SU-DHL-6 (cell line): ENCODE measurements around the gene NEUROG2.

Experiments
- CTCF ChIP-seq: fragments of 200-600 bp; sonication (generic); IDR thresholded peaks from one replicate; pipeline ENCODE4 v1.5.1; 2017; ENCODE audit warnings: antibody characterized with exemption, mild to moderate bottlenecking, low read length, moderate library complexity; ENCODE audit not compliant: insufficient read depth, poor library complexity, severe bottlenecking
- EZH2phosphoT487 ChIP-seq: fragments of 200-600 bp; sonication (generic), shearing (Covaris generic); conservative IDR thresholded peaks from 2 replicates; pipeline ENCODE4 v1.6.1; 2018; ENCODE audit warnings: mild to moderate bottlenecking, antibody characterized with exemption, low read length, moderate library complexity, mixed read lengths

DNA sequence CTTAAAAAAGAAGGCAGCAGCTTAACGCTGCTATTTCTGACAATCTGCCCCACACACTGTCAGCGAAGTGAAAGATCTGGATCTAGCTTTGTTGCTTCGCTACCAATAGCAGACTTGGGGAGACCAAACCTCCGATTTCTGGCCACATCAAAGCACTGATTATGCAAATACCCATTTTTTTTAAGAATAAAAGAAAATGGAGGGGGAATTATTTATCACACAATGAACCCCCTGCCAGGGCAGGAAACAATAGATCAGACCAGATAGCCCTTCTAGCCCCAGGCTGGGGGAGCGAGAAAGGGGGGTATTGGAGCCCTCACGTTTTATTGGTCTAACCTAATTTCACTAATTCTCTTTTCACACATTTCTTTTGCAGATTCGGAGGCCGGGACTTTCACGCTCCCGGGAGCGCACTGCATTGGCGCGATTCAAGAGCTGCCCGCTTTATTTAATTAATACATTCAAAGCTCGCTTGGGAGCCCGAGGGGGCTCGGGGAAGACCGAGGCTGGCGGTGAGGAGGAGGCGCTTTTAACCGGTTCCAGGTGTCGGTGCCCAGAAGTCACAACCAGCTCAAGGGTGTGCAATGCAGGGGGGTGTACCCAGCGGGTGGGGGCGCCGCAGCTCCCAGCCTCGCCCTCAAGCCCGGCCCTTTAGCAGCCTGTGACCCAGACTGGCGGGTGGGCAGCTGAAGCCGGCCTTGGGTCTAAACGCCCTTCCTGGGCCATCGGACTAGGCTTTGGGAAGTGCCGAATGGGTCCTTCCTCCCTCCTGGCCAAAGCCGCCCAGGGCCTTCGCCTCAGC, 5.5 kb downstream of the NEUROG2 start:
- TF ChIP-seq CTCF (no peak), EZH2phosphoT487 (no peak)
